GM19351 (cell line): ENCODE results near the gene PRR15L.
"Not testable (repeated sequence)": the region's sequence is repeated elsewhere in the genome, so short reads cannot be mapped to it uniquely, and the experiment has no call there.

ENCODE experiments used
- ATAC-seq: cut with Tn5 transposase; IDR thresholded peaks from one replicate; pipeline ENCODE4 v1.9.1; 2021; ENCODE audit warnings: mild to moderate bottlenecking, moderate library complexity; ENCODE audit not compliant: unreplicated experiment

The PRR15L gene

DNA sequence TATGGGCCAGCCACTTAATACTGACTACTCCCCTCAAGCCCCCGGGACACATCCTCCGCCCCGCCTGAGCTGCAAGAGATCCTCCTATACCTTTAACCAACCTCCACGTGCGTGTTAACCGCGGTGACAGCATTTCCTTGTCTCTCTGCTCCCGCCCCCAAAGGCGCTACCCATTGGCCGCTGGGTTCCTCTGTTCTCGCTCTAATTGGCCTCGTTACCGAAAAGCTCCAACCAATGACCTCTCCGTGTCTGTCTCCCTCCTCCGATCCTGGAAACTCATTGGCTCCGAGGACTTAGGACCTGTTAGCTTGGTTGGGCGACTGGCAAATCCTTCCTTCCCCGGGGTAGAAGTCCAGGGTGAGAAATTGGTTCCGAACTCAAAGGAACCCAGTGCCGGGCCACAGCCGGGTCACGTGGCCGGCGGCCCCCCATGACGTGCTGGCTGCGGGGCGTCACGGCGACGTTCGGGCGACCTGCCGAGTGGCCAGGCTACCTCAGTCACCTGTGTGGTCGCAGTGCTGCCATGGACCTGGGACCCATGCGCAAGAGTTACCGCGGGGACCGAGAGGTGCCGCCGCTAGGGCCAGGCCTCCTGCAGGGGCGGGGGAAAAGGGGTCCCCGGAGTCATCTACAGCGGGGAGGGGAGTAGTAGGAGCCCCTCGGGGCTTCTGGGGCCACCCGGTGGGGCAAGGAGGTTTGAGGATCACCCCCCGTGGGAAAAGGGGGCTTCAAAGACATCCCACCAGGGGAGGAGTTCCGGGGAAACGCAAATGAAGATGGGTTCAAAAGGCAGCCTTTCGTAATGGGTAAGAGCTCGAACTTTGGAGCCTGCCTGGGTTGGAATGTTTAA, 16.2 kb downstream of the PRR15L start, which contains the start of gene PNPO:
Gene PNPO (plus strand): TSS at position 326 of the 850 bp plus-strand sequence. CDS start 105 bp downstream, at position 431.
- peak; percentile 92 for ATAC-seq

DNA sequence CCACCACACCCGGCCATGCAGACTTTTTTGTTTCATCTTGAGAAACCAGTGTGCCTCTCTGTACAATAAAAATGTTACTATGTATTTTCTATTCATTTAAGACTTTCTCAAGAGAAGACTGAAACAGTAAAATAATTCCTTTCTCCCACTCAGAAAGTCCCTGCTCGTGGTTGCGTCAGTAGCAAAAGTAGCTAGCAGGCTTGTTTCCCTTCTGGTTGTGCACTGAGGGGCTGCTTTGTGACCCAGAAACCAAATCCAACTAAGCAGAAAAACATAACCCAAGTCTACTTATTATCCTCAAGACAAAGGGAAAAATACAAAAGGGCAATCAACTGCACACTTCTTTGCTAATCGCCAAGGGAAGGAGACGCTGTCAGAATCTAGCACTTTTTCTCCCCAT, 19.7 kb downstream of the PRR15L start:
- no peak for ATAC-seq

DNA sequence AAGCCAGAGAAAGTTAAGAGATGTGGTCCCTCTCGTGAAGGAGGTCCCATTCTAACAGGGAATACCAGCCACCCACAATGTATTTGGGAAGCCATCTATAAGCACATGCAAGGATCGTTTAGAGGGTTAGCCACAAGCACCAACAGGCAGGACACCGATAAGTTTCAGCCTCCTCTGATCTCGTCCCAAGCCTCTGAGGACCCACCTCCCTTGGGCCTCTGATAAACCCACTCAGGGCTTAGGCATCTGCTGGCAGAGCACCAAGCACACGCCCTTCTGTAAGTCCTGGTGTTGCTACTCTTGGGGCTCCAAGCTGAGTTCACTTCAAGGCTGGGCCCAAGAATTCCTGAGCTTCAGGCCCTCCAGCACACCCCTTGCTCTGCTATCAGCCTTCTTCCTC, 21.7 kb downstream of the PRR15L start:
- ATAC-seq, result no peak

DNA sequence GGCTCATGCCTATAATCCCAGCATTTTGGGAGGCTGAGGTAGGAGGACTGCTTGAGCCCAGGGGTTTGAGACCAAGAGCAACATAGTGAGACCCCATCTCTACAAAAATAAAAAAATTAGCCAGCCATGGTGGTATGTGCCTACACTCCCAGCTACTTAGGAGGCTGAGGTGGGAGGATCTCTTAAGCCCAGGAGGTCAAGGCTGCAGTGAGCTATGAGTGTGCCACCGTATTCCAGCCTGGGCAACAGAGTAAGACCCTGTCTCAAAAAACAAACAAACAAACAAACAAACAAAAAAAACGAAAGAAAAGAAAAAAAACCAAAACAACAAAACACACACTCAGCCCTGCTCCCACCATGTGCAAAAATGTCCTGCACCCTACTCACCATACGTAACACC, 22.2 kb downstream of the PRR15L start:
- not testable (repeated sequence) for ATAC-seq

DNA sequence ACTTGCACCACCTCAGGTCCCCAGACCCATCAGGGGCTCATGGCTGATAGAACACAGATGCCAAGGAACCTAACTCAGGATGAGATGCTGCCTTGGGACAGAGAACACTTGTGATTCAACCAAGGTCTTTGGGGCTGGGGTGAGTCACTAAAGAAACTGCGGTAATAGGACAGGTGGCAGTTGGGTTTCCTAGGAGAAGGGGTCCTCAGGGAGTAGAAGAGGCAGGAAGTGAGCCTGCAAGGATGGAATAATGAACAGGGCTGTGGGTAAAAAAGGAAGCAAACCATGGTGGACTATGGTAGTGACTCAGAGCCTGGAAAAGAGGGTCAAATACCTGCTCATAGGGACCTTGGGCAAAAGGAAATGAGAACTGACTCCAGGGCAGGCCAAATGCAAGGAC, 22.8 kb downstream of the PRR15L start:
- no peak for ATAC-seq

DNA sequence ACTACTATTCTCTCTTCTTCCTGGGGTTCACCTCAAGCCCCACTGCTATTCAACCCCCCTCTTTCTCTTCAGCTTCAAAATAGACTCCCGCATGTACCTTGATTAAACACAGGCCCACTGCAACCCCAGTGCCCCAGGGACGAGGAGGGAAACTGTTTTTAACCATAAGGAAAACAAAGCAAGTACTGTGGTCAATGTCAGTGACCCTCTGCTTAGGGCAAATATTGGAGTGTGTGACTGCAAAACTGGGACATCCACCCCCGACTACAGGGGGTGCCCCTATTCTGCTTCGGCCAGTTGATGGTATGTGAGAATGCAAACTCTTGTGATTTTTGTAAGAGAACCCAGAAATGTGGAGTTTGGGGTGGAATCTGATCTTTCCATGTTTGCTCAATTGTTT, 25.8 kb downstream of the PRR15L start:
- no peak for ATAC-seq

DNA sequence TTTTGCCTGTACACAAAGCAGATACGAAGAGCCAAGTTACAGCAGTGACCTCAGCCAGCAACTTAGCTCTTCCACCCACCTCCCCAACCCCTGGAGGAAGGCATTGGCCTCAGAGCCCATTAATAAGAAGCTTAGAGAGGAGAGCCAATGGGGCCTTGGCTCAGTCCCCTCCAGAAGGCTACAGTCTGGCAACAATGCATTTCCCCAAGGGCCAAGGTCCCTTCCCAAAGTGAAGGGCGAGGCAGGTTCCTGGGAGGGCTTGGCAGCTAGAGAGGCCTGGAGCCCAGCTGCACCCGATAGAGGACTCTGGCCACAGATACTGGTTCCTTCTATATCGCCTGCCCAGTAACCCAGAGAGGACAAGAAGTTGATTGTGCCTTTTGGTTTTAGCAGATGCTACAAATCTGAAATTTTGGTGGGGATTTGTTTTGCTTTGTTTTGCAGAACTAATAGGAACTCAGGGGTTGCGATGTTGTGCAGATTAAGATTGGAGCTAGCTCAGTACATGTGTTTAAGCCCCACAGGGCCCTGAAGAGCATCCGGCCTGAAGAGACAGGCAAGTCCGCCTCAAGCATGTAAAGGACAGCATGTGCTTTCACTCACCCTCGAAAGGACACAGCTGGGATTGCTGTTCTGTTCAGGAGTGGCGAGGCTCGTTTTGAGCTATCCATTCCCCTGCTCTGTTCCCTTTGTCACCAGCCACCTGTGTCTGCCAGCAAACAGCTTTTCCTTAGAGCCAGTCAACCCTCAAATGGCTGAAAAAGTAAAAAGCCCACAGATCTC, 28.3 kb downstream of the PRR15L start:
- ATAC-seq, result no peak

DNA sequence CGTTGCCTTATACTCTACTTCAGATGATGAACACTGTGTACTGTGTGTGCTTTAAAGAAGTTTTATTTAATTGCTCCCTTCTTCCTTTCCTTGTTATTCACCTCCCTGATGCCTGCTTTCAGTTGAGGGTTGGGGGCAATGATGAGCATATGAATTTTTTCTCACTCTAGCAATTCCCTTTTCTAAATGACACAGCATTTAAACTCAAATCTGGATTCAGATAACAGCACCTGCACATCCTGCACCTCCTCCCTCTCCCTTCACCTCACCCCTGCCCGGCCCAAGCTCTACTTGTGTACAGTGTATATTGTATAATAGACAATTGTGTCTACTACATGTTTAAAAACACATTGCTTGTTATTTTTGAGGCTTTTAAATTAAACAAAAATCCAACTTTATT, 29.3 kb downstream of the PRR15L start:
- no peak for ATAC-seq

DNA sequence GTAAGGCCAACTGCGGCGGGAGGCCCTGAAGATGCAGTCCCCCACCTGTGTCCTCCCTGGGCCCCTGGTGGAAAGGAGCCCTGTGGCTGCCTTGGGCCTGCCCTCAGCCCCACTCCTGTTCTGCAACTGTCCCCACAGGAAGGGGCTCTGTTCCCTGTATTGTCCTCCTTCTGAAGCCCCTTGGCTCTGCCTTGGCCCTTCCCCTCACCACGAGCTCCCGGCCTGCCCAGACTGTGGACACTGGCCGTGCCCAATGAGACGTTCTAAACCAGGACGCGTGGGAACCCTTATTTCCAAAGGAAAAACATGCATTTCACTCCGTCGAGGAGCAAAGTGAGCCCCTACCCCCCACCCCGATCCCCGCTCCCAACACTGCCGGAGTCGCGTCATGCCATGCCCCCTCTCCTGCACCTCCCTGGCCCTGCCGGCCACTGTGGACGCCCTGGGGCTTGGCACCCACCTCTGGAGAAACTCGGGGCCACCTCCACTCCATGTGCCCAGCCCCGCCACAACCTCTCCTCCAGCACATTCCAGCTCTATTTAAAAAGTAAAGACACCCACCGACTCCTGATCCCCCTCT, 29.8 kb downstream of the PRR15L start:
- ATAC-seq, result no peak

DNA sequence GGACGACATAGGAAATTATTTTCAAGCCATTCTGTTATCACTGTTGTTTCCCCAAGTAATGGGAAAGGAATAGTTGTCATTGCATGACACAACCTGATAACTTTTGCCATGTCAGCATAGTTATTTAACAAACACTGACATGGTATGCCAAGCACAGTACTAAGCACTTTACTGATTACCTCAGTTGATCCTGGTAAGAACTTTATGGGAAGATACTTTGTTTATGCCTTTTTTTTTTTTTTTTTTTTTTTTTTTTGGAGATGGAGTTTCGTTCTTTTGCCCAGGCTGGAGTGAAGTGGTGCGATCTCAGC, 32.0 kb downstream of the PRR15L start:
- ATAC-seq, result no peak

DNA sequence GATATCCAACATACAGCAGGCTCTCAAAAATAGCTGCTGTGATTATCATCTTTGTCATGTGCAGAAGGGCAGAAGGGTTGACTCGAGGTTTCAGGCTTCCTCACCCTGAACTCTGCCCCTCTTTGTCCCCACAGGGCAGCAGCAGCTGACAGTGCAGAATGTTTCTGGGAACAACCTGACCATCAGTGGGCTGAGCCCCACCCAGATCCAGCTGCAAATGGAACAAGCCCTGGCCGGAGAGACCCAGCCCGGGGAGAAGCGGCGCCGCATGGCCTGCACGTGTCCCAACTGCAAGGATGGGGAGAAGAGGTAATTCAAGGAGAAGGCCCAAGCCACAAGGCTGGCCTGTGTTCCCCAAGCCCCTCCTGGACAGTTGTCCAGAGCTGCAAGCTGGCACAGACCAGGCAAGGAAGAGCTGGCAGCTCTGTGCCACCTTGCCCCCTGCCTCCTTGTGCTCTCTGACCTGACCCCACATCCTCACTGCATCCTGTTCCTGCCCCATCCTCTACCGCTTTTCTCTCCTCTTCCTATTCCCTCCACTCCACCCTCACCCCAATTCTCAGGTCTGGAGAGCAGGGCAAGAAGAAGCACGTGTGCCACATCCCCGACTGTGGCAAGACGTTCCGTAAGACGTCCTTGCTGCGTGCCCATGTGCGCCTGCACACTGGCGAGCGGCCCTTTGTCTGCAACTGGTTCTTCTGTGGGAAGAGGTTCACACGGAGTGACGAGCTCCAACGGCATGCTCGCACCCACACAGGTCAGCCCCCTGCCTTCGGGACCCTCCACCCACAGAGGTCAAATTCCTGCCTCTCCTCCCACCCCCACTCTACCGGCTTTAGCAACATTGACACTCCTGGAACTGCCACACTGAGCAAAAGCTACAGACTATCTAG, 32.7 kb downstream of the PRR15L start:
- ATAC-seq, result no peak

DNA sequence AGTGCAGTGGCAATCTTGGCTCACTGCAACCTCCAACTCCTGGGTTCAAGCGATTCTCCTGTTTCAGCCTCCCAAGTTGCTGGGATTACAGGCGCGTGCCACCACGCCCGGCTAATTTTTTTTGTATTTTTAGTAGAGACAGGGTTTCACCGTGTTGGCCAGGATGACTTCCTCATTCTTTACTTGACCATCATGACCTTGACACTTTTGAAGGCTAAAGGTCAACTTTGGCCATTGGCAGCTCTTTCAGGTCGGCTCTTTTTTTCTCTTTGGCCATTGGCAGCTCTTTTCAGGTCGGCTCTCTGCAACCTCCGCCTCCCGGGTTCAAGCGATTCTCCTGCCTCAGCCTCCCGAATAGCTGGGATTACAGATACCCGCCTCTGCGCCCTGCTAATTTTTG, 37.8 kb downstream of the PRR15L start:
- not testable (repeated sequence) for ATAC-seq

DNA sequence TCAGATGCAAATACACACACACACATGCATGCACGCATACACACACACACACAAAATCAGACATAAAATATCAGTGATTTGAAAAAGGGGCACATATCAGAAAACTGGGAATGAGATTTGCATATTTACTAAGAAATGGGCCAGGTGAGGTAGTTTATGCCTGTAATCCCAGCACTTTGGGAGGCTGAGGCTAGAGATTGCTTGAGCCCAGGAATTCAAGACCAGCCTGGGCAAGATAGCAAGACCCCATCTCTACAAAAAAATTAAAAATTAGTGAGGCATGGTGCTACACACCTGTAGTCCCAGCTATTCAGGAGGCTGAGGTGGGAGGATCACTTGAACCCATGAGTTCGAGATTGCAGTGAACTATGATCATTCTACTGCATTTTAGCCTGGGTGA, 38.7 kb downstream of the PRR15L start:
- ATAC-seq, result no peak

DNA sequence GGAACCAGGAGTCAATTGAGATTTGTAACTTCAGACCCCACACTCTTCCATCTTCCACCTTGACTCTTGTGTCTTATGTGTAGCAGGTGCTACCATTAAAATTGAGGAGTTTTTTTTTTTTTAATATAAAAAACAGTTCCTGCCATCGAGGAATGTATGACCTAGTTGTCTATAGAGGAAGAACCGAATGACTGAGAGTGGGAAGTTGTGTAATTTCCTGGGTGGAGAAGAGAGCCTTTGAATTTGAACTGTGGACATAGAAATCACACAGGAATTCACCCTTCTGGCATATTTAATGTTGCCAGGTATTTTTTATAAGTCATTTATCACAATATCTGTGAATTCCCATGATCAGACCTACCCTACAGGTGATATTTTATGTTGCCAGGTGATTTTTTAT, 39.7 kb downstream of the PRR15L start:
- no peak for ATAC-seq

DNA sequence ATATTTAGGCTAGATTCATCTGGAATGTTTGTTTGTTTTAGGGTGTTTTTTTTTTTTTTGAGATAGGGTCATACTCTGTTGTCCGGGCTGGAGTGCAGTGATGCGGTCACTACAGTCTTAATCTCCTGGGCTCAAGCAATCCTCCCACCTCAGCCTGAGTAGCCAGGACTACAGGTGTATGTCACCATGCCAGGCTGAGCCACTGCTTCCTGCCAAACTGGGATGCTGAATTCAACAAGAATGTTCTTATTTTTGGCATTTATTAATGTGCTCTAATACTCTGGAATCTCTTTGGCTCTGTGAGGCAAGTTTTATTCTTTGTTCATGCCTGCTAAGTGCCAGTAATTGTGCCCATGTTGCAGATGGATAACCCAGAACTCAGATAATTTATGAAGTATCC, 40.1 kb downstream of the PRR15L start:
- no peak for ATAC-seq

DNA sequence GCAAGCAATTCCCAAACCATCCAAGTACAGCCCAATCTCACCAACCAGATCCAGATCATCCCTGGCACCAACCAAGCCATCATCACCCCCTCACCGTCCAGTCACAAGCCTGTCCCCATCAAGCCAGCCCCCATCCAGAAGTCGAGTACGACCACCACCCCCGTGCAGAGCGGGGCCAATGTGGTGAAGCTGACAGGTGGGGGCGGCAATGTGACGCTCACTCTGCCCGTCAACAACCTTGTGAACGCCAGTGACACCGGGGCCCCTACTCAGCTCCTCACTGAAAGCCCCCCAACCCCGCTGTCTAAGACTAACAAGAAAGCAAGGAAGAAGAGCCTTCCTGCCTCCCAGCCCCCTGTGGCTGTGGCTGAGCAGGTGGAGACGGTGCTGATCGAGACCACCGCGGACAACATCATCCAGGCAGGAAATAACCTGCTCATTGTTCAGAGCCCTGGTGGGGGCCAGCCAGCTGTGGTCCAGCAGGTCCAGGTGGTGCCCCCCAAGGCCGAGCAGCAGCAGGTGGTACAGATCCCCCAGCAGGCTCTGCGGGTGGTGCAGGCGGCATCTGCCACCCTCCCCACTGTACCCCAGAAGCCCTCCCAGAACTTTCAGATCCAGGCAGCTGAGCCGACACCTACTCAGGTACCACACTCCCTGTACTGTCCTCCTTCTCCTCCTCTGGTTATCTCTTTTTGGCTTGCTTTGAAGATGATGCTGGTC, 41.0 kb downstream of the PRR15L start:
- ATAC-seq, result no peak

DNA sequence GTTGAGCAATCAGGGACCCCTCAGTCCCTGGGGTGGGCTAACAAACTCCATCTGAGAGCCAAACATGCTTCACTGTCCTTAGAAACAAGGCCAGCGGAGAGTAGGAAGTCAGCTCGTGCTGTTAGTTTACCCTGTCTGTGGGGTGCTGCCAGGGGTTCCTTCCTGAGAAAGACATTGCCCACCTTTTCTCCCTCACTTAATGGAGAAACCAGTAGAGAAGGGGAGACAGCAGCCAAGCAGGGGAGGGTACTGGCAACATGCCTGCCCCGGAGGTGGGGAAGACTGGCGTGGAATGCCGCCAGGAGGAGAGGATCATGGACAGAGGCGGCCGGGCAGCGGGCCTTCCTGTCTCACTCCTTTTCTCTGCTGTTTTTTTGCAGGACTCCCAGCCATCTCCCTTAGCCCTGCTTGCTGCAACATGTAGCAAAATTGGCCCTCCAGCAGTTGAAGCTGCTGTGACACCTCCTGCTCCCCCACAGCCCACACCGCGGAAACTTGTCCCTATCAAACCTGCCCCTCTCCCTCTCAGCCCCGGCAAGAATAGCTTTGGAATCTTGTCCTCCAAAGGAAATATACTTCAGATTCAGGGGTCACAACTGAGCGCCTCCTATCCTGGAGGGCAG, 41.8 kb downstream of the PRR15L start:
- ATAC-seq, result no peak

DNA sequence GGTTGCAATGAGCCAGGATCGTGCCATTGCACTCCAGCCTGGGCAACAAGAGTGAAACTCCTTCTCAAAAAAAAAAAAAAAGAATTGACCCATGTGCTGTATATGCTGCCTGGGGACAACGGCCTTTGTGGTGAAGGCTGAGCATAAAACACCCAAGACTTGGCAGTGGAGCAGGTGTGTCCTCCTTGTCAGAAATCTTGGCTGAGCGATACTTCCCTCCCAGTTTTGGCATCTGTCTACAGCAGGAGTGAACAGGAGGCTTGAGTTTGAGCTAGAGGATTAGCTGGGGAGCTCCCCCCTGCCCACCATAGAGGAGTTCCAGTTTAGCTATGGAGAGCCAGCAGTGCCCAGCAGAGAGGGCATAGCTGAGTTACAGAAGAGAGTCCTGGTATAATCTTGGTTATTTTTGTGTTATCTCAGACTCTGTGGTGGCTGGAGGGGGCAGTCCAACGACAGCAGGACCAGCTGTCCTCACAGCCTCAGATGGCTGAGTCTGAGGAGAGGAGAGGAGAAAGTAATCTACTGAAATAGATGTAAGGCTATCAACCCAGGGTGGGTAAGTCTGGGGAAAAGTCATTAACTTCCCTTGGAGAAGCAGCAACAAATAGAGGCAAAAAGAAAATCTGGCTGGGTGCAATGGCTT, 43.3 kb downstream of the PRR15L start:
- ATAC-seq, result no peak

DNA sequence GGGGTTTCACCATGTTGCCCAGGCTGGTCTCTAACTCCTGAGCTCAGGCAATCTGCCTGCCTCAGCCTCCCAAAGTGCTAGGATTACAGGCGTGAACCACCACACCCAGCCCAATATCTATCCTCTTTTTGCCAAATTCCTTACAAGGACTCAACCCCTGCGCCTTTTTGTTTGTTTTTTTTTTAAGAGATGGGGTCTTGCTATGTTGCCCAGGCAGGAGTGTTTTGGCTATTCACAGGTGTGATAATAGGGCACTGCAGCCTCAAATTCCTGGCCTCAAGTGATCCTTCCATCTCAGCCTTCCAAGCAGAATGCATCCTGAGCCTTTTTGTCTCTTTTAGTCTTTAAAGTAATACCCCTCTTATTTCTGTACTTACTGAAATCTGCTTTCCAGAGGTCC, 44.6 kb downstream of the PRR15L start:
- ATAC-seq, result no peak
